Progenitor cell of endocrine pancreas (in vitro differentiated cells): ENCODE measurements around the gene RASGRP4. TPM values are rescaled to one million over a fixed set of nuclear protein-coding genes. Genes with fewer than 3 reads are reported as not detected.
A peak's percentile ranks its signal among the peaks of the same experiment; 100 is the strongest.

Experiments used
- DNase-seq: peaks from one replicate; pipeline ENCODE4 v3.0.0; 2021; ENCODE audit warnings: low spot score; ENCODE audit not compliant: unreplicated experiment
- H3K27ac Mint-ChIP-seq: 2 replicates; pipeline ENCODE4 v1.8.0; 2021; ENCODE audit warnings: mild to moderate bottlenecking, moderate library complexity, mixed read lengths
- H3K27me3 Mint-ChIP-seq: 2 replicates; pipeline ENCODE4 v1.8.0; 2021; ENCODE audit warnings: mixed read lengths
- H3K36me3 Mint-ChIP-seq: 2 replicates; pipeline ENCODE4 v1.8.0; 2022; ENCODE audit warnings: mixed read lengths; ENCODE audit not compliant: insufficient read depth
- H3K4me1 Mint-ChIP-seq: 2 replicates; pipeline ENCODE4 v1.8.0; 2021; ENCODE audit warnings: low read depth, mixed read lengths
- H3K4me3 Mint-ChIP-seq: 2 replicates; pipeline ENCODE4 v1.8.0; 2021; ENCODE audit warnings: low read depth, mild to moderate bottlenecking, moderate library complexity, mixed read lengths
- H3K9me3 Mint-ChIP-seq: 2 replicates; pipeline ENCODE4 v1.8.0; 2021; ENCODE audit warnings: low read depth, mixed read lengths
- CTCF ChIP-seq: fragments of 200-600 bp; sonication (generic); IDR thresholded peaks from one replicate; pipeline ENCODE4 v1.5.0; 2021; ENCODE audit warnings: antibody characterized with exemption, mild to moderate bottlenecking; ENCODE audit not compliant: unreplicated experiment
- total RNA-seq: library from RNA; stranded (reverse); gene quantifications from 2 replicates; pipeline ENCODE4 v1.2.1, GENCODE V29; 2021

The RASGRP4 gene
- total RNA-seq, 1 donor from 2014 or later: not detected

- TF ChIP-seq CTCF: no peak
- DNase-seq: no peak
- Mint-ChIP-seq H3K4me1 (no peaks in the 10 kb centered on the region), H3K27me3 (peaks cover 3% of the 10 kb centered on the region), H3K27ac (peak overlapping the region; percentile 34), H3K36me3 (peaks cover 3% of the 10 kb centered on the region), H3K4me3 (no peak overlapping the region), H3K9me3 (no peaks in the 10 kb centered on the region)
These were observed 16.3 kb downstream of the RASGRP4 start for GRCh38 chr19:38409631-38410133.

GRCh38 chr19:38405276-38405675 is 20.7 kb downstream of the RASGRP4 start:
- no peak for TF ChIP-seq CTCF
- DNase-seq: no peak
- Mint-ChIP-seq H3K4me1 (no peaks in the 10 kb centered on the region), H3K36me3 (peaks cover 3% of the 10 kb centered on the region), H3K9me3 (no peaks in the 10 kb centered on the region), H3K4me3 (peak overlapping the region; percentile 33), H3K27ac (no peak overlapping the region), H3K27me3 (peaks cover 14% of the 10 kb centered on the region)

DNA sequence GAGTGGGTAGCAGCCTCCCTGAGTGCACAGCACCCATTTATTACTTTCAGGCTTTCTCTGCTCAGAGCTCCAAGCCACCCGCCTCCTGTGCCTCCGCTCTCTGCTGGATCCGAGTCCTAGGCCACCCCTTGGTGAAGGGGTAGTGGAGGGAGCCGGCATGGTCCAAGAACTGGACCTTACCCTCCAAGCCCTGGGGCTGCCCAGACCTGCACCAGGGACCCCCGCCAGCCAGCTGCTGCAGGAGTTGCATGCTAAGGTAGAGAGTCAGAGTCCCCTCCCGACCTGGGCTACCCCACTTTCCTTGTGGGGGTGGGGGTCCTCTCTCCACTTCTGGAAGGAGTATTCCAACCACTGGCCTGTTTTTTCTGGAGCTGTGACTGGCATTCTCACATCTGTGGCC is 21.2 kb downstream of the RASGRP4 start:
- no peak for DNase-seq
- no peak overlapping the region for H3K27ac Mint-ChIP-seq
- no peaks in the 10 kb centered on the region for H3K4me1 Mint-ChIP-seq
- peak overlapping the region; percentile 46 for H3K4me3 Mint-ChIP-seq
- peaks cover 3% of the 10 kb centered on the region for H3K36me3 Mint-ChIP-seq
- H3K9me3 Mint-ChIP-seq: no peaks in the 10 kb centered on the region
- no peak for TF ChIP-seq CTCF
- peaks cover 17% of the 10 kb centered on the region for H3K27me3 Mint-ChIP-seq

GRCh38 chr19:38402967-38403674 is 22.9 kb downstream of the RASGRP4 start, which contains the start of gene FAM98C:
TSS of gene FAM98C (plus strand) at chr19:38403093. CDS start at chr19:38403154, 61 bp downstream.
- no peaks in the 10 kb centered on the region for H3K9me3 Mint-ChIP-seq
- TF ChIP-seq CTCF: peak; percentile 100
- peaks cover 25% of the 10 kb centered on the region for H3K27me3 Mint-ChIP-seq
- DNase-seq: peak; percentile 98
- peak within 1 kb of the TSS; percentile 78 for H3K4me3 Mint-ChIP-seq
- peaks cover 3% of the 10 kb centered on the region for H3K36me3 Mint-ChIP-seq
- H3K27ac Mint-ChIP-seq: peak within 1 kb of the TSS; percentile 76
- H3K4me1 Mint-ChIP-seq: no peaks in the 10 kb centered on the region

DNA sequence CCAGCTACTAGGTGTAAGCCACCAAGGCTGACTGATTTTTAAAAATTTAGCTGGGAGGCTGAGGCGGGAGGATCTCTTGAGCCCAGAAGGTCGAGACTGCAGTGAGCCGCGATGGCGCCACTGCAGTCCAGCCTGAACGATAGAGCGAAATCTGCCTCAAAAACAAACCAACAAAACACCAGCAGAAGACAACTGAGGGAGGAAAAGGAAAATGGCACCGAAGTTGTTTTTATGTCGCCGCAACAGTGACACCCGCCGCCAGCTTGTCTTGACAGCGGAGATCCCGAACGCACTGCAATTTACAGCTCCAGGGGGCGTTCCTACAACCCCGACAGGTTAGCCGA is 23.4 kb downstream of the RASGRP4 start:
- peaks cover 25% of the 10 kb centered on the region for H3K27me3 Mint-ChIP-seq
- peak overlapping the region; percentile 76 for H3K27ac Mint-ChIP-seq
- no peak for DNase-seq
- H3K4me1 Mint-ChIP-seq: no peaks in the 10 kb centered on the region
- no peaks in the 10 kb centered on the region for H3K9me3 Mint-ChIP-seq
- TF ChIP-seq CTCF: no peak
- H3K36me3 Mint-ChIP-seq: peaks cover 2% of the 10 kb centered on the region
- peak overlapping the region; percentile 78 for H3K4me3 Mint-ChIP-seq
